GM19025 (cell line): Measurements from ENCODE around the gene GDPD5.

Experiments
- ATAC-seq: cut with Tn5 transposase; IDR thresholded peaks from one replicate; pipeline ENCODE4 v1.9.1; 2021; ENCODE audit warnings: mild to moderate bottlenecking, low read depth, moderate library complexity; ENCODE audit not compliant: unreplicated experiment

The GDPD5 gene

DNA sequence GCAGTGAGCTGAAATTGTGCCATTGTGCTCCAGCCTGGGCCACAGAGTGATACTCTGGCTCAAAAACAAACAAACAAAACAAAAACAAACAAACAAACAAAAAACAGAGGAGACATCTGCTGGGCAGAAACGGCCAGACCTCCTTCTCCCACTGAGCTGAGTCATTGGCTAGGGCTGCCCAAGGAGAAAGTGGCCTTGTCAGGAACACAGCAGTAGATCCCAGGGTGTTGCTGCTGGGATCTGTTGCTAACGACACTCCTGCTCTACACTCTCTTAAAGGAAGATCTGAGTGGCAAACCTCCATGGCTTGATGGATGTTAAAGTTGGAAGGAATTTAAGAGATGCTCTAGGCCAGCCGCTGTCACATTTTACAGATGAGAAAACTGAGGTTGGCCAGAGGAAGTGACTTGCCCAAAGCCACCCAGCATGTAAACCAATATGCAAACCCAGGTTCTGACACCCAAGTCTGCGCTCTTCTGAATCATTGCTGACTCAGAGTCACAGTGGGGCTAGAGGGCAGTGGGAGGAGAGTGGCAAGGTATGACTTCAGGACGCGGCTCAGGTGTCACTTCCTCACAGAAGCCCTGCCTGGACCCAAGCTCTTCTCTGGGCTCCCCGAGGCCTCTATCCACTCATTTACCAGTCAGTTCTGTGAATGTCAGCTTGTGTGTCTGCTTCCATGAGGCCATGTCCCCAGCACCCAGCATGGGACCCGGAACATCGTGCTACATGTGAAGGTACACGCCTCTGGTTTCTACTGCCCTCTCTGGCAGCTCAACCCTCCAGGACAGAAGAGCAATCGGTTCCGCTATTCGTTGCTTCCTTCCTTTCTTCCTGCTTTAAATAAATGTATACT, 11.3 kb upstream of the GDPD5 start:
- ATAC-seq = peak; percentile 95

DNA sequence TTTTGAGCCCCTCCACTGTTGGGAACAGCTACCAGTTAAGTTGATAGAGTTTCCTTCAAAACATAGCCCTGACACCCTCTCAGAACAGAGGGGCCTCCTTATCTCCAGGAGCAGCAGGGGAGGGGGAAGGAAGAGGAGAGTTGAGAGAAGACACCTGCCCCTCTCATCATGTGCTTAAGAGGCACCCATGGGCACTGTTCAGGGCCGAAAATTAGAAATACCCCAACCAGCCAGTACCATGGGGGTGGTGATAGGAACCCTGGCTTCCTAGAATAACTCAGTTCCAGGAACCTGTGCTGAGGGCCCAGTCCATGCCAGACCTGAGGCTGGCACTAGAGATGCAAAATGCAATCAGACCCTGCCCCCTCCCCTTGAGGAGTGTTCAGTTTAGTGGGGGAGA, 9.3 kb upstream of the GDPD5 start:
- ATAC-seq = no peak

- no peak for ATAC-seq
These were observed 8.7 kb upstream of the GDPD5 start for GRCh38 chr11:75534259-75535069.

DNA sequence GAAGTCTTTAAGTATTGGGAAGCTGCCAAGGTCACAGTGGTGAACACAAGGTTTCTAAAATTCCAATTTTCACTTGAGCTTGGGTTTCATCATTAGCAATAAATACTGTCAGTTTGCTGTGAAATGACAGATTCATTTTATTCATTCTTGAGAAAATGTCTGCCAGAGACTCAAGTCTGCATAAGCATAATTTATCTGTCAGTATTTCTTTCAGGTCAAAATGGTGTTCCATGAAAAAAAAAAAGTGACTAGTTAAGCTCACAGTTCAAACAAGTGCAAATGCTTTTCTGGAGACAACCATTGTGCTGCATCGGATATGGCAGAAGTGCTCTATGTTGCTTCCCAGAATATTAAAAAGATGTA, 8.1 kb upstream of the GDPD5 start:
- no peak for ATAC-seq

- no peak for ATAC-seq
These were observed 6.7 kb upstream of the GDPD5 start for GRCh38 chr11:75532200-75533048.

GRCh38 chr11:75531325-75531724, 5.6 kb upstream of the GDPD5 start:
- ATAC-seq = no peak

DNA sequence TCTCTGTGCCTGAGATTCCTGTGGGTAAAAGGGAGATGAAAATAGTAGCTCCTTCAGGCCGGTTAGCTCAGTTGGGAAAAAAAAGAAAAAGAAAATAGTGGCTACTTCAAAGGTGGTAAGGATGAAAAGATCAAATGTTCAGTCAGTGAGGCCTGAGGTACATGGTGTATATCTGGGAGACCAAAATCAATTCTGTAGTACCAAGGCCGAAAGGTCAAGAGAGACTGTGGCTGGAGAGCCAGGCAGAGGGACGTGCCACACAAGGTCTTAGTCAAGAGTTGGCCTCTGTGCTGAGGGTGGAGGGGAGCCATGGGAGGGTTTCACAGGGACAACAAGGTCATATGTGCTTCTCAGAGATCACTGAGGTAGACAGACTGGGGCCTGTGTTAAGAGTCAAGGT, 4.8 kb upstream of the GDPD5 start:
- ATAC-seq = no peak

DNA sequence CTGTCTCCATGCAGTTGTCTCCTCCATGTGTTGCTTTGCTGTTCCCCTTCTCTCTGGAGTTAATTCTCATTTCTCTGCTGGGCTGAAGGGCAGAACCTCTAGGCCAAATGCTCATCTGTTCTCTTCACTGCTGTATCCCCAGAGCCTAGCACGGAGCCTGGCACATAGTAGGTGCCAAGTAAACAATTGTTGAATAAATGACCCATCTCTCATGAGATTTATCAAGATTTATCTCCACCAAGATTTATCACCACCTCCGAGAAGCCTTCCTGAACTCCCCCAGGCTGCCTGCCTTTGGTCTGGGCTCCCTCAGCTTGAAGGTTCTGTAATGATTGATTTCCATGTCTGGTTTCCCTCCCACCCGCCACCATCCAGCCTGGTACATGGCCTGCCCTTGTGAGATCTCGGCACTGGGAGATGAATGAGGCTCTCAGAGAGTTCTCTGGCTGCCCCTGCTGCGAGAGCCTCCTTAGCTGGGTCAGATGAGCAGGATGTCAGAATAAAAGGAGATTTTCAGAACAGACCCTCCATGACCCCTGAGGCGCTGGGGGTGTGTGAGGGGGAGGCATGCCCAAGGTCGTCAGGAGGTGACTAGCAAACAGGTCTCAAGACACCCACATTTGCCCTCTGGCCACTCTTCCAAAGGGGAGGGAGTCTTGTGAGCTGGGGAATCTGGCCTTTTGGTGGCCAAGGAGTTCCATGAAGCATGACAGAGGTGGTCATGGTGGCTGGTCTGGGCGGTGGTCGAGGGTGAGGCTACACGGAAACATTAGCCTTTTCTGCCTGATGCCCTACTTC, 2.4 kb upstream of the GDPD5 start:
- ATAC-seq = no peak

GRCh38 chr11:75527130-75527529, 1.4 kb upstream of the GDPD5 start:
- no peak for ATAC-seq

GRCh38 chr11:75526192-75526541, 426 bp upstream of the GDPD5 start:
- no peak for ATAC-seq

GRCh38 chr11:75524665-75525432, 892 bp downstream of the GDPD5 start:
- ATAC-seq = no peak

GRCh38 chr11:75523811-75524664, 1.7 kb downstream of the GDPD5 start:
- ATAC-seq = no peak

DNA sequence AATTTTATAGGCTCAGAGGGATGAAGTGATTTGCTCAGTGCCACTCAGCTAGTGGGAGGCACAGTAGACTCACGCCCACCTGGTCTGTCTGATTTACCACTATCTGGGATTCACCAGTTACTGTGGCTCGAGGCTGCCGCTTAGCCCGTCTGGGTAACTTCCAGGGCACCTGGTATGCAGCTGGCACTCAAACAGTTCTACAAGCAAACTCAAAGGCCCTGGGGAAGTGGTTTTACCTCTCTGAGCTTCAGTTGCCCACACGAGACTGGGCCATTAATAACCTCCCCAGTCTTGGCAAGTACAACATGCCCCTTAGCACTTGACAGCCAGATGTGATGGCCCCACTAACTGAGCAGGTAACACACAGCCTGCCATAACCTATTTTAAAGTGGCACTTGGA, 2.6 kb downstream of the GDPD5 start:
- ATAC-seq = no peak

GRCh38 chr11:75522286-75523044, 3.3 kb downstream of the GDPD5 start:
- no peak for ATAC-seq

DNA sequence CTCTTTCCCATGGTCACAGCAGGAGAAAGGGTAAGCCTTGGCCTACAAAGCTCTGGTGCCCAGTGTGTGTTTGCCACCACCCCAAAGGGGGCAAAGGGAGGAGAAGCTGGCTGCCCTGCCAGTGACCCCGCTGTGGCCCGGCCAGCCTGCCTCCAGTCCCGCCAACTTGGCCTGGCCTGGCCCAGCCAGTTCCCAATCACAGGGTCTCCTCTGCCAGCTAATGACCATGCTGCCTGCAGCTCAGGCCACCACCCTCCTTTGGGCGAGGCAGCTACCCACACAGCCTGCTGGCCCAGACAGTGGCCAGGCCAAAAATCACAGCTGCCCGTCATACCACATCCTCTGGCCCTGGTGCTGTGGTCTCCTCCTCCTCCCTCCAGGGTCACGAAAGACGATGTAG, 5.1 kb downstream of the GDPD5 start:
- no peak for ATAC-seq

DNA sequence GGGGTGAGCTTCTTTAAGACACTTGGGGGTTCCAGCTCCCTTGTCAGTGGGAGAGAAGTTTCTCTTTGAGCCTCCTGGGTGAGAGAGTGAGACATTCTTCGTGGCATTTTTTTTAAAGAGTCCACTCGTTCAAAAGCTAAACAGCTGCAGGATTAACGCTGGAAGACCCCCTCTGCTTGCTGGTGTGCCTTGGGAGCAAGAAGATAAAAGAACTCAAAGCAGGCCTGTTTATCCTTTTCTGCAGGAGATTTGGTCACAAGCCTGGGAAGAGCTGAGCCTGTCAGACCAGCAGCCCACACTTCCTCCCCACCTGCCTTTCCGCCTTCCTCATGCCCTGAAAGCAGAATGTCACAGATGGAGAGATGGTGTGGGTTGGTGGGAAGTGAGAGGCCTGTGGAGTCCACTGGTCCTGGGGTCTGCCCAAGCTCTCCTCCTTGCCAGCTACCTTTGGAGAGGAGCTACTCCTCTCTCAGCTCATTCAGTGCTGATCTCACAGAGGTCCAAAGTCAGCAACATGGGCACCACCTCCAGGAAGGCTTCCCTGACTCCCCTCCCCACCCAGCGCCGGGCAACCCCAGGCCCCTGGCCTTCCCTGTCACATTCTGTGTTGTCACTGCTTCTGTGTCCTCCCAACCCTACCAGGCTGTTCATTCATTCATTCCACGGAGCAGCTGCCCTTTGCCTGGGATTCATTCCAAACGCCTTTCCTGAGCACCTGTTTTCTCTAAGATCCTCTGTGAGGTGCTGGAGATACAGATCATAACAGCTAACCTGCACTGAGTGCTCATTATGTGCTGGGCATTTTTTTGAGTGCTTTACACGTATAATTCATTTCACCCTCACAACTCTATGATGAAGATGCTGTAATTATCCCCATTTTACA, 6.7 kb downstream of the GDPD5 start:
- no peak for ATAC-seq

- no peak for ATAC-seq
These were observed 7.6 kb downstream of the GDPD5 start for GRCh38 chr11:75518204-75518549.
